GM12864 (cell line): ENCODE data around the gene TUBGCP4.

ENCODE experiments used
- DNase-seq: peaks from one replicate; pipeline ENCODE4 v3.0.0-alpha.2; 2011; ENCODE audit warnings: low read depth
- H3K4me3 ChIP-seq: 2 replicates; pipeline ENCODE4 v1.5.1; 2011; ENCODE audit warnings: mild to moderate bottlenecking, low read depth, low read length, control low read depth
- CTCF ChIP-seq: IDR thresholded peaks from 2 replicates; pipeline ENCODE4 v1.5.1; 2011; ENCODE audit warnings: low read depth, mild to moderate bottlenecking, moderate library complexity, low read length, control low read depth, inconsistent platforms; ENCODE audit errors: missing control alignments

The TUBGCP4 gene

GRCh38 chr15:43414196-43414595 lies 43.3 kb downstream of the TUBGCP4 start:
- no peak for TF ChIP-seq CTCF

GRCh38 chr15:43420435-43420834 lies 49.5 kb downstream of the TUBGCP4 start:
- no peak overlapping the region for H3K4me3 ChIP-seq
- no peak for TF ChIP-seq CTCF
- no peak for DNase-seq

More at GRCh38 chr15:43414196-43414595, 43.3 kb downstream of the TUBGCP4 start:
- no peak for DNase-seq
- H3K4me3 ChIP-seq = no peak overlapping the region

GRCh38 chr15:43420876-43421275 lies 50.0 kb downstream of the TUBGCP4 start:
- H3K4me3 ChIP-seq = no peak overlapping the region
- TF ChIP-seq CTCF = no peak
- no peak for DNase-seq

- H3K4me3 ChIP-seq = no peak overlapping the region
- no peak for TF ChIP-seq CTCF
- DNase-seq = no peak
Measured at GRCh38 chr15:43423793-43424192, 52.9 kb downstream of the TUBGCP4 start.

GRCh38 chr15:43429687-43430086 lies 58.8 kb downstream of the TUBGCP4 start:
- H3K4me3 ChIP-seq = no peak overlapping the region
- DNase-seq = no peak
- no peak for TF ChIP-seq CTCF

GRCh38 chr15:43433165-43433564 lies 62.3 kb downstream of the TUBGCP4 start:
- no peak for TF ChIP-seq CTCF
- H3K4me3 ChIP-seq = no peak overlapping the region
- no peak for DNase-seq

GRCh38 chr15:43433661-43434303 lies 62.9 kb downstream of the TUBGCP4 start:
- H3K4me3 ChIP-seq = no peak overlapping the region
- TF ChIP-seq CTCF = no peak
- DNase-seq = no peak
